HL-60 (cell line): ENCODE measurements around the gene MYBPC2.

Source experiments
- GABPA ChIP-seq: IDR thresholded peaks from 2 replicates; pipeline ENCODE4 v1.6.1; 2012; ENCODE audit warnings: low read depth
- POLR2AphosphoS5 ChIP-seq: IDR thresholded peaks from 2 replicates; pipeline ENCODE4 v1.6.1; 2012; ENCODE audit warnings: low read depth
- TF ChIP-seq, protein P1 (sequence below): IDR thresholded peaks from one replicate; pipeline ENCODE4 v1.5.1; 2011; ENCODE audit warnings: low read length, control low read depth, inconsistent platforms; ENCODE audit not compliant: insufficient read depth

DNA sequence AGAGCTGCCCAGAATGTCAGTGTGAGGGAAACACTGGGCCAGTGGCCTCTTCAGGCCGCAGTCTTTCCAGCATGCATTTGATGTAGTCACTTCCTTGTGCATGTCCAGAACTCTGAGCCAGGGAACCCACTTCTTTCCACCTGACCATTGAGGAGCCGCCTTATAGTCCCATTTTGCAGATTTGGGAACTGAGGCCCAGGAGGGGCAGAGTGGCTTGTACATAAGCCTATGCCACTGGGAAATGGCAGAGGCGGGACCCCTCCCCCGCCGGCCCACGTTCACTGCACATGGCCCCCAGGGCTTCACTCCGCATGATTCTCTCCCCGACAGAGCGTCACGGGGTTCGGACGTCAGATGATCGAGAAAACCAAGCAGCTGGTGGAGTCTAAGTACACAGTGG lies 19.6 kb upstream of the MYBPC2 start:
- TF ChIP-seq, protein P1, sequence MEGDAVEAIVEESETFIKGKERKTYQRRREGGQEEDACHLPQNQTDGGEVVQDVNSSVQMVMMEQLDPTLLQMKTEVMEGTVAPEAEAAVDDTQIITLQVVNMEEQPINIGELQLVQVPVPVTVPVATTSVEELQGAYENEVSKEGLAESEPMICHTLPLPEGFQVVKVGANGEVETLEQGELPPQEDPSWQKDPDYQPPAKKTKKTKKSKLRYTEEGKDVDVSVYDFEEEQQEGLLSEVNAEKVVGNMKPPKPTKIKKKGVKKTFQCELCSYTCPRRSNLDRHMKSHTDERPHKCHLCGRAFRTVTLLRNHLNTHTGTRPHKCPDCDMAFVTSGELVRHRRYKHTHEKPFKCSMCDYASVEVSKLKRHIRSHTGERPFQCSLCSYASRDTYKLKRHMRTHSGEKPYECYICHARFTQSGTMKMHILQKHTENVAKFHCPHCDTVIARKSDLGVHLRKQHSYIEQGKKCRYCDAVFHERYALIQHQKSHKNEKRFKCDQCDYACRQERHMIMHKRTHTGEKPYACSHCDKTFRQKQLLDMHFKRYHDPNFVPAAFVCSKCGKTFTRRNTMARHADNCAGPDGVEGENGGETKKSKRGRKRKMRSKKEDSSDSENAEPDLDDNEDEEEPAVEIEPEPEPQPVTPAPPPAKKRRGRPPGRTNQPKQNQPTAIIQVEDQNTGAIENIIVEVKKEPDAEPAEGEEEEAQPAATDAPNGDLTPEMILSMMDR: no peak
- TF ChIP-seq POLR2AphosphoS5: no peak
- no peak for TF ChIP-seq GABPA
